ENCODE data around the gene ELOVL7. TPM values are rescaled to one million over a fixed set of nuclear protein-coding genes. Genes with fewer than 3 reads are reported as not detected.
A peak's percentile ranks its signal among the peaks of the same experiment; 100 is the strongest.

The ELOVL7 gene
- polyA plus RNA-seq, 1 of the 3 experiments (the other 2 are of a cell fraction): 0.07 TPM

GRCh38 chr5:60842871-60843385 lies 1.1 kb downstream of the ELOVL7 start:
- Histone ChIP-seq H3K27me3 (ENCODE audit: insufficient read depth) (peaks cover 33% of the 10 kb centered on the region; the same call in 1 of the 2 replicates), H3K36me3 (replicated peaks in 1 of 2; ENCODE audit: control insufficient read depth in 1 of 2, insufficient read depth in 2 of 2, low read length in 1 of 2) (no peaks in the 10 kb centered on the region), H3K9ac (no peak overlapping the region), H4K20me1 (ENCODE audit: insufficient read depth) (no peaks in the 10 kb centered on the region), H3K9me2 (no peaks in the 10 kb centered on the region), H3F3A (replicated peaks; ENCODE audit: insufficient read depth) (no peaks in the 10 kb centered on the region), H3K9me3 (no peaks in the 10 kb centered on the region), H3K4me2 (peak overlapping the region; percentile 89), H3K27ac (ENCODE audit: low read depth in 2 of 2, low read length in 1 of 2) (no peak overlapping the region), H3K4me1 (ENCODE audit: control insufficient read depth in 1 of 2, insufficient read depth in 2 of 2, low read depth in 1 of 2, low read length in 1 of 2) (peaks cover 0 to 8% of the 10 kb centered on the region in 2 experiments; a peak in 1 of 4 replicates), H3K4me3 (ENCODE audit: low read depth in 2 of 2, low read length in 1 of 2) (peak overlapping the region; percentile 68 to 71), H3K79me2 (ENCODE audit: insufficient read depth) (no peaks in the 10 kb centered on the region), H2AFZ (ENCODE audit: low read depth) (no peak overlapping the region; the same call in 1 of the 2 replicates)
- POLR2A ChIA-PET: no interaction called here
- peak; percentile 31 for DNase-seq
- CTCF ChIA-PET: no interaction called here
- WGBS (ENCODE audit: low lambda C conversion rate): 79% methylated on average over 21 of the region's 26 CpGs
- TF ChIP-seq ELF1 (IDR thresholded peaks at IDR 0.05): no peak
- no peak for TF ChIP-seq RCOR1 (IDR thresholded peaks at IDR 0.05; ENCODE audit: low read length)
- TF ChIP-seq FOXM1 (IDR thresholded peaks at IDR 0.05; ENCODE audit: low read depth): no peak
- no peak for TF ChIP-seq NRF1 (IDR thresholded peaks at IDR 0.05; ENCODE audit: low read depth, low read length)

GRCh38 chr5:60841361-60841760 lies 2.7 kb downstream of the ELOVL7 start:
- no peak for DNase-seq
- H3K27me3 ChIP-seq (ENCODE audit: insufficient read depth): peaks cover 31% of the 10 kb centered on the region; the same call in 1 of the 2 replicates
- no peak overlapping the region for H2AFZ ChIP-seq (ENCODE audit: low read depth)
- H4K20me1 ChIP-seq (ENCODE audit: insufficient read depth): no peaks in the 10 kb centered on the region
- no peaks in the 10 kb centered on the region for H3K79me2 ChIP-seq (ENCODE audit: insufficient read depth)
- POLR2A ChIA-PET: no interaction called here
- CTCF ChIA-PET: no interaction called here
- no peak overlapping the region for H3K9ac ChIP-seq
- H3K4me3 ChIP-seq (ENCODE audit: low read depth in 2 of 2, low read length in 1 of 2): no peak overlapping the region
- H3K27ac ChIP-seq (ENCODE audit: low read depth in 2 of 2, low read length in 1 of 2): no peak overlapping the region
- no peaks in the 10 kb centered on the region for H3K9me2 ChIP-seq
- TF ChIP-seq PBX3 (IDR thresholded peaks at IDR 0.05) (no peak), TEAD4 (IDR thresholded peaks at IDR 0.05; ENCODE audit: borderline replicate concordance, insufficient read depth) (no peak)
- no peaks in the 10 kb centered on the region for H3K36me3 ChIP-seq (replicated peaks in 1 of 2; ENCODE audit: control insufficient read depth in 1 of 2, insufficient read depth in 2 of 2, low read length in 1 of 2)
- H3K4me2 ChIP-seq: no peak overlapping the region
- H3F3A ChIP-seq (replicated peaks; ENCODE audit: insufficient read depth): no peaks in the 10 kb centered on the region
- no peaks in the 10 kb centered on the region for H3K9me3 ChIP-seq
- H3K4me1 ChIP-seq (ENCODE audit: control insufficient read depth in 1 of 2, insufficient read depth in 2 of 2, low read depth in 1 of 2, low read length in 1 of 2): peaks cover 0 to 8% of the 10 kb centered on the region in 2 experiments; a peak in 1 of 4 replicates
- WGBS (ENCODE audit: low lambda C conversion rate): 63% methylated on average over 2 of the region's 2 CpGs

GRCh38 chr5:60836131-60836530 lies 7.9 kb downstream of the ELOVL7 start:
- no peak overlapping the region for H3K4me2 ChIP-seq
- DNase-seq: no peak
- H3K36me3 ChIP-seq (replicated peaks in 1 of 2; ENCODE audit: control insufficient read depth in 1 of 2, insufficient read depth in 2 of 2, low read length in 1 of 2): no peaks in the 10 kb centered on the region
- H3K4me3 ChIP-seq (ENCODE audit: low read depth in 2 of 2, low read length in 1 of 2): no peak overlapping the region
- no peak overlapping the region for H3K9ac ChIP-seq
- no peaks in the 10 kb centered on the region for H3K79me2 ChIP-seq (ENCODE audit: insufficient read depth)
- H4K20me1 ChIP-seq (ENCODE audit: insufficient read depth): no peaks in the 10 kb centered on the region
- H3K27ac ChIP-seq (ENCODE audit: low read depth in 2 of 2, low read length in 1 of 2): no peak overlapping the region
- H3K9me3 ChIP-seq: no peaks in the 10 kb centered on the region
- H3K4me1 ChIP-seq (ENCODE audit: control insufficient read depth in 1 of 2, insufficient read depth in 2 of 2, low read depth in 1 of 2, low read length in 1 of 2): no peaks in the 10 kb centered on the region
- H2AFZ ChIP-seq (ENCODE audit: low read depth): no peak overlapping the region
- no peaks in the 10 kb centered on the region for H3F3A ChIP-seq (replicated peaks; ENCODE audit: insufficient read depth)
- TF ChIP-seq PBX3 (IDR thresholded peaks at IDR 0.05) (no peak), GATA2 (CRISPR knock-in tag; IDR thresholded peaks at IDR 0.05) (no peak), YY1 (IDR thresholded peaks at IDR 0.05; ENCODE audit: low read depth) (no peak), TAF1 (IDR thresholded peaks at IDR 0.05; ENCODE audit: borderline replicate concordance, low read depth, low read length) (no peak), NRF1 (IDR thresholded peaks at IDR 0.05; ENCODE audit: low read depth, low read length) (no peak), FOSL2 (IDR thresholded peaks at IDR 0.05; ENCODE audit: borderline replicate concordance, low read depth) (no peak), MXI1 (IDR thresholded peaks at IDR 0.05; ENCODE audit: low read depth, low read length) (no peak), CTCF (IDR thresholded peaks at IDR 0.05) (no peak), RAD21 (IDR thresholded peaks at IDR 0.05; ENCODE audit: low read length) (no peak)
- ChIA-PET CTCF (no interaction called here), POLR2A (no interaction called here)
- H3K9me2 ChIP-seq: no peaks in the 10 kb centered on the region
- 40% methylated on average over 3 of the region's 3 CpGs for WGBS (ENCODE audit: low lambda C conversion rate)
- no peaks in the 10 kb centered on the region for H3K27me3 ChIP-seq (ENCODE audit: insufficient read depth)
